ENCODE results near the gene SWI5. TPM values are rescaled to one million over a fixed set of nuclear protein-coding genes. Genes with fewer than 3 reads are reported as not detected.
"Not testable (repeated sequence)": the region's sequence is repeated elsewhere in the genome, so short reads cannot be mapped to it uniquely, and the experiment has no call there.

Gene SWI5
- 10 to 100 TPM; 14.1 to 41.2 TPM for total RNA-seq
- polyA plus RNA-seq (ENCODE audit: insufficient read length in 2 of 2) = 10 to 100 TPM; 22.6 to 27.5 TPM
- long read RNA-seq, donor 1, transcript SWI5-203 (5 exons, 763 nt) = major isoform, 12 of 16 reads
- long read RNA-seq, donor 1, partial matches to known transcripts = 0 of 16 reads
- long read RNA-seq, donor 1, other reads (novel, unspliced or antisense) = 0 of 16 reads
- long read RNA-seq, donor 2, partial matches to known transcripts = 0 of 6 reads
- long read RNA-seq, donor 2, other reads (novel, unspliced or antisense) = 0 of 6 reads
- long read RNA-seq, donor 3, partial matches to known transcripts = 0 of 4 reads
- long read RNA-seq, donor 3, other reads (novel, unspliced or antisense) = 0 of 4 reads
- long read RNA-seq, donor 4, transcript SWI5-201 (5 exons, 980 nt) = minor isoform, 5 of 28 reads
- long read RNA-seq, donor 4, transcript SWI5-203 (5 exons, 763 nt) = major isoform, 18 of 28 reads
- long read RNA-seq, donor 4, partial matches to known transcripts = 5 of 28 reads
- long read RNA-seq, donor 4, other reads (novel, unspliced or antisense) = 0 of 28 reads

DNA sequence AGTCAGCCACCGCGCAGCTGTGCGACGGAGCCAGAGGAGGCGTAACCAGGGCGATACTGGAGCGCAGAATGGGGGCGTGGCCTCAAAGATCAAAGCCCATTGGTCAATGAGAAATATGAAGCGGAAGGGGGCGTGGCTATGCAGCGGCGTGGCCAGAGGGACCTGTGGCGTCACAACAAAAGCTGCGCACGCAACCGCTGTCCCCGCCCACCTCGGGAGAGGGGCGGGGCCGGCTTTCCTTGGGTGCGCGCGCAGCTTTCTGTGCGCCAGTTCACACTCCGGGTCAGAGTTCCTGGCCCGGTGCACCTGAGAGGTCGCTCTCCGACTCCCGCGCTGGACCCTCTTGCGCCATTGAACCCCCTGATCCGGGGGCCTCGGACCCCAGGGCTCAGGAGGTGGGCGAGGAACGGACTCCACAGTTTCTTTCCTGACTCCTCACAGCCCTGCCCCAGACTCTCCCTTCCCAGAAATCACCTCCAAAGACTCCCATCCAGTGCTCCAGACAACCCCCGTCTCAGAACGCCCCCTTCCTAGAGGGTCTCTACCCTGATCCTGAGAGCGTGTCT lies at the start of gene SWI5:
TSS of gene SWI5 (plus strand) at position 269 of the 566 bp plus-strand sequence.
- DNase-seq (ENCODE audit: low read depth in 4 of 6, low spot score in 6 of 6) = peak; percentile 99 to 100 (median 100)
- Histone ChIP-seq H3K27ac (ENCODE audit: low read depth, low read length) (peak within 1 kb of the TSS; percentile 88), H3K27me3 (ENCODE audit: control insufficient read depth, insufficient read depth, low read length) (no peaks in the 10 kb centered on the region), H3K4me3 (ENCODE audit: low read depth, low read length) (peak within 1 kb of the TSS; percentile 98), H3K36me3 (ENCODE audit: control insufficient read depth, insufficient read depth, low read length) (peaks cover 24% of the 10 kb centered on the region), H3K4me1 (ENCODE audit: control insufficient read depth, insufficient read depth, low read length) (peaks cover 19% of the 10 kb centered on the region), H3K9me3 (ENCODE audit: control insufficient read depth, insufficient read depth, low read length) (no peaks in the 10 kb centered on the region)
- 0% methylated on average over 38 of the region's 38 CpGs for WGBS (ENCODE audit: insufficient coverage)

DNA sequence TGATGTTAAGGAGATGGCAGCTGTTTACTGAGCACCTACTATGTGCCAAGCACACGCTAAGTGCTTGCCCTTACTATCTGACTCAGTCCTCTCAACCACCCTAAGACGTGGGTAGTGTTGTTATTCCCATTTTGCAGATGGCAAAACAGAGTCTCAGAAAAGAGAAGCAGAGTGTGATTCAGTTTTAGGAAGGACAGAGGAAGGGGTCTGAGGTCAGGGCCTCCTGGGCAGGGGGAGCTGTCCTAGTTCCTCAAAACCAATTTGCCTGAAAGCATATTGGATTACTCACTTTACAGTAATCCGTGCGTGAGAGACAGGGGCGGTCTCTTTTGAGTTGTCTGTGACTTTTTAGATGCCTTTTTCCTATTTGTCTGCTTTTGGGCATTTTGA lies 49.7 kb upstream of the SWI5 start:
- WGBS (ENCODE audit: insufficient coverage) = 100% methylated on average over 1 of the region's 5 CpGs

DNA sequence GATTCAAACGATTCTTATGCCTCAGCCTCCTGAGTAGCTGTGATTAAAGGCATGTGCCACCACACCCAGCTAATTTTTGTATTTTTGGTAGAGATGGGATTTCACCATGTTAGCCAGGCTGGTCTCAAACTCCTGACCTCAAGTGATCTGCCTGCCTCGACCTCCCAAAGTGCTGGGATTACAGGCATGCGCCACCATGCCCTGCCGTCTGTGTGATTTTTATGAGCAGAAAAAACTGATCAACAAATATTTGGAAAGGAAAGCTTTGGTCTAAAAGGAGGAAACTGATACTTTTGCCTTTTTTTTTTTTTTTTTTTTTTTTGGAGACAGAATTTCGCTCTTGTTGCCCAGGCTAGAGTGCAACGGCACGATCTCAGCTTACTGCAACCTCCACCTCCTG lies 45.2 kb upstream of the SWI5 start:
- H3K27me3 ChIP-seq (ENCODE audit: control insufficient read depth, insufficient read depth, low read length); H3K9me3 ChIP-seq (ENCODE audit: control insufficient read depth, insufficient read depth, low read length); H3K4me1 ChIP-seq (ENCODE audit: control insufficient read depth, insufficient read depth, low read length); DNase-seq (ENCODE audit: low read depth in 4 of 6, low spot score in 6 of 6); H3K4me3 ChIP-seq (ENCODE audit: low read depth, low read length); H3K27ac ChIP-seq (ENCODE audit: low read depth, low read length): not testable (repeated sequence)
- 92% methylated on average over 4 of the region's 7 CpGs for WGBS (ENCODE audit: insufficient coverage)
- peaks cover 51% of the 10 kb centered on the region for H3K36me3 ChIP-seq (ENCODE audit: control insufficient read depth, insufficient read depth, low read length)

More for the DNA sequence above, 49.7 kb upstream of the SWI5 start:
- Histone ChIP-seq H3K27ac (ENCODE audit: low read depth, low read length) (no peak overlapping the region), H3K36me3 (ENCODE audit: control insufficient read depth, insufficient read depth, low read length) (peaks cover 55% of the 10 kb centered on the region), H3K9me3 (ENCODE audit: control insufficient read depth, insufficient read depth, low read length) (no peaks in the 10 kb centered on the region), H3K27me3 (ENCODE audit: control insufficient read depth, insufficient read depth, low read length) (no peaks in the 10 kb centered on the region), H3K4me3 (ENCODE audit: low read depth, low read length) (no peak overlapping the region), H3K4me1 (ENCODE audit: control insufficient read depth, insufficient read depth, low read length) (no peaks in the 10 kb centered on the region)
- no peak for DNase-seq (ENCODE audit: low read depth in 4 of 6, low spot score in 6 of 6)

DNA sequence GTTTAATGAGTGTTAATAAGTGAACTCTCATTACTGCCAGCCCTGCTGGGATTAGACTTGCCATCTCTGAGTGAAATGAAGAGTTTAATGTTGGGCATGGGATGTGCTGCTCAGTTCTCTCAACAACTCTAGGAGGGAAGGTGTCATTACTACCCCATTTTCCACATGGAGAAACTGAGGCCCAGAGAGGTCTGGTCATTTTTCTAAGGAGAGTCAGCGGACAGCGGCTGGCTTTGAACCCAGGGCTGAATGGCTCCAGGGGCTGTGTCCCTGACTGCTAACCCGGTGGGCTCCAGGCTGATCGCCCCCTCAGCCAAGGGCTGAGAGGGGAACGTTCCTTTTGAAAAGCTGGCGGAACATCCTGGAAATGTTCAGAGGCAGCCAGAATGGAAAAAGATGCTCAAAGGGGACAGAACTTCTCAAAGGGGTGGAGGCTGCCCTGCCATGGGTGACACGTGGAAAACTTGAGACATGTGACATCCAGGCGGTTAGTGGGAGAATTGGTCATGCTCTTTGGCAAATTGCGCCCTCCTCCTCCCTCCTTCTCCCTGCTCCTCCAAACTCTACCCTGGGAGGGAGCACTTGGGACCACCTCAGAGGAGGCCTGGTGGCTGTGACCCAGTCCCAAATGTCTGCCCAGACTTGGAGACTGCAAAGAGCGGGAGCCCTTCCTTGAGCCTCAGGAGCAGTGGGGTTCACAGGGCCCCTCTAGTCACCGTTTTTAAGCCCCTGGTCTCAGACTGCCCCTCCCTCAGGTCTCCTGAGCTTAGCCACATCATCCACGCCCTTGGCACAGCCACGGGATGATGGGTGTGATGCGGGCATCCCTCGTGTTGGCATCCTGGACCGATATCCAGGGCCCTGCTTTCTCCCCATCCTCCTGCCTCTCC lies 44.2 kb upstream of the SWI5 start:
- no peaks in the 10 kb centered on the region for H3K27me3 ChIP-seq (ENCODE audit: control insufficient read depth, insufficient read depth, low read length)
- no peak overlapping the region for H3K4me3 ChIP-seq (ENCODE audit: low read depth, low read length)
- WGBS (ENCODE audit: insufficient coverage) = 87% methylated on average over 14 of the region's 16 CpGs
- H3K4me1 ChIP-seq (ENCODE audit: control insufficient read depth, insufficient read depth, low read length) = no peaks in the 10 kb centered on the region
- H3K36me3 ChIP-seq (ENCODE audit: control insufficient read depth, insufficient read depth, low read length) = peaks cover 56% of the 10 kb centered on the region
- H3K9me3 ChIP-seq (ENCODE audit: control insufficient read depth, insufficient read depth, low read length) = no peaks in the 10 kb centered on the region
- DNase-seq (ENCODE audit: low read depth in 4 of 6, low spot score in 6 of 6) = no peak
- H3K27ac ChIP-seq (ENCODE audit: low read depth, low read length) = no peak overlapping the region

DNA sequence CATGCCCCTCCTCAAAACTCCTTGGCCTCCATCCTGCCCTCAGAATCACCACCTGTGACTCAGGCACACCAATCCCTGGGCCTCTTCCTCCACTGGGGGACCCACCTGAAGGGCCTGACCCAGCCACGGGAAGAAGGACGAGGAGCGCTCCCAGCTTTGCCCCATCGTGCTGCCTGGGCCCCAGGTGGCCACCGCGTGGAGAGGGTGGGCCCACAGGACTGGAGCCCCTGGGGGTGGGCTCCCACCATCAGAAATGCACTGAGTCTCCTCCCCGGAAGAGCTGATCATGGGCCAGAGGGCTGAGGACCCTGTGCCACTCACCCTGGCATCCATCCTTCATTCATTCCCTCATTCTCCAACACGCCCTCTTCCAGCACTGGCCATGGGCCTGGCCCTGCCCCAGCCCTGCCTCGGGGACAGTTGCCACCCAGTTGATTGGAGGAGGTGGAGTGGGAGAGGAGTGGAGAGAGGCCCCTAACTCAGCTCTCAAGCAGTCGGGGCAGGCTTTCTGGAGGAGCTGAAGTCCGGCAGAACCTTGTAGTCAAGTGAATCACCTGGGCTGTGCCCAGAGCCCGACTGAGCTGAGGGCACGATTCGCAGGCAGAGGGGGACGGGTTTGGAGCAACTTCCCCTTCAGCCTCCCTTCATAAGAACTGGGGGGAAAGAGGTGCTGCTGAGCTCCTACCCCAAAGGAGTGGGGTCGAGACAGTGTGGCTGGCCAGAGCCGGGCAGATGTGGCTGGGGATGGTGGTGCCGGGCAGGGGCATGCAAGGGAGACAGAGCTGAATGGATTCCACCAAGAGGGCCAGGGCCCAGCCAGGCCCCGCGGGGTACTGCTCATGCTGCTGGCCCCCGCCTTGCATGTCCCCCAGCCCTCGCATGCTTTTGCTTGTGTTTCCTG lies 43.3 kb upstream of the SWI5 start:
- Histone ChIP-seq H3K27ac (ENCODE audit: low read depth, low read length) (no peak overlapping the region), H3K4me1 (ENCODE audit: control insufficient read depth, insufficient read depth, low read length) (no peaks in the 10 kb centered on the region), H3K9me3 (ENCODE audit: control insufficient read depth, insufficient read depth, low read length) (no peaks in the 10 kb centered on the region), H3K27me3 (ENCODE audit: control insufficient read depth, insufficient read depth, low read length) (no peaks in the 10 kb centered on the region), H3K36me3 (ENCODE audit: control insufficient read depth, insufficient read depth, low read length) (peaks cover 64% of the 10 kb centered on the region), H3K4me3 (ENCODE audit: low read depth, low read length) (no peak overlapping the region)
- 82% methylated on average over 19 of the region's 22 CpGs for WGBS (ENCODE audit: insufficient coverage)
- no peak for DNase-seq (ENCODE audit: low read depth in 4 of 6, low spot score in 6 of 6)

DNA sequence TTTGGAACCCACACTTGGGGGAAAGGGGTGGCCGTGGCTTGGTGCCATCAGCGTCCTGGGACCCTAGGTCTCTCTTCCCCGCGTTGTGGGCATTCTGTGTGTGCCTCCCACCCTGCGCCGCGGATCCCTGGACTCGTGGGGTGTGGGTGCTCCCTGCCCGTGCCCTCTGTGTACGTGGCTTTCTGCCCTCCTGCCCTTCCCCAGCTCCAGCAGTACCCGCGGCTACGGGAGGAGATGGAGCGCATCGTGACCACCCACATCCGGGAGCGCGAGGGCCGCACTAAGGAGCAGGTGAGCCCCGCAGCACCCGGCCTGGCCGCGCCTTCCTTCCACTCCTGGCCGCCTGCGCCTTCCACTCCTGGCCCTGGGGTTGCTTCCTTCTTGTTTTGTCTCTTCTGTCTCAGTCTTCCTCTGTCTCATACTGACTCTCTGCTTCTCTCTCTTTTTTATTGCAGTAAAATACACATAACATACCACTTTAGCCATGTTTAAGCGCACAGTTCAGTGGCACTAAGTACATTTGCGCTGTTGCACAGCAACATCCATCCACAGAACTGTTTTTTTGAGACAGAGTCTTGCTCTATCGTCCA lies 42.2 kb upstream of the SWI5 start:
- WGBS (ENCODE audit: insufficient coverage) = 93% methylated on average over 26 of the region's 28 CpGs
- no peak overlapping the region for H3K4me3 ChIP-seq (ENCODE audit: low read depth, low read length)
- H3K27me3 ChIP-seq (ENCODE audit: control insufficient read depth, insufficient read depth, low read length) = no peaks in the 10 kb centered on the region
- peaks cover 63% of the 10 kb centered on the region for H3K36me3 ChIP-seq (ENCODE audit: control insufficient read depth, insufficient read depth, low read length)
- H3K4me1 ChIP-seq (ENCODE audit: control insufficient read depth, insufficient read depth, low read length) = no peaks in the 10 kb centered on the region
- DNase-seq (ENCODE audit: low read depth in 4 of 6, low spot score in 6 of 6) = no peak
- no peaks in the 10 kb centered on the region for H3K9me3 ChIP-seq (ENCODE audit: control insufficient read depth, insufficient read depth, low read length)
- H3K27ac ChIP-seq (ENCODE audit: low read depth, low read length) = no peak overlapping the region

DNA sequence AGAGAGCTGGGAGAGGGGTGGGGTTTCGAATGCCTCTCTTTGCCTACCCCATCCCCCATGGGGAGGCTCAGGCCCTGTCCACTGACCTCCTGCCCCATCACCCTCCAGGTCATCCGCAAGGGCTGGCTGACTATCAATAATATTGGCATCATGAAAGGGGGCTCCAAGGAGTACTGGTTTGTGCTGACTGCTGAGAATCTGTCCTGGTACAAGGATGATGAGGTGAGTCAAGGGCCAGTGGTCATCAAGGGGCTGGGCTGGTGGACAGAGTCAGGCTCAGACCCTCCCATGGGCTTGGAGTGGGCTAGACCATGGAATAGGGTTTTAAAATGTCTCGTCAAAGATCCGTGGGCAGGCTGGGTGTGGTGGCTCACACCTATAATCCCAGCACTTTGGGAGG lies 34.0 kb upstream of the SWI5 start:
- no peaks in the 10 kb centered on the region for H3K9me3 ChIP-seq (ENCODE audit: control insufficient read depth, insufficient read depth, low read length)
- H3K27ac ChIP-seq (ENCODE audit: low read depth, low read length) = no peak overlapping the region
- H3K4me1 ChIP-seq (ENCODE audit: control insufficient read depth, insufficient read depth, low read length) = peaks cover 47% of the 10 kb centered on the region
- no peak overlapping the region for H3K4me3 ChIP-seq (ENCODE audit: low read depth, low read length)
- WGBS (ENCODE audit: insufficient coverage) = 76% methylated on average over 2 of the region's 4 CpGs
- peaks cover 83% of the 10 kb centered on the region for H3K36me3 ChIP-seq (ENCODE audit: control insufficient read depth, insufficient read depth, low read length)
- H3K27me3 ChIP-seq (ENCODE audit: control insufficient read depth, insufficient read depth, low read length) = no peaks in the 10 kb centered on the region
- DNase-seq (ENCODE audit: low read depth in 4 of 6, low spot score in 6 of 6) = no peak

DNA sequence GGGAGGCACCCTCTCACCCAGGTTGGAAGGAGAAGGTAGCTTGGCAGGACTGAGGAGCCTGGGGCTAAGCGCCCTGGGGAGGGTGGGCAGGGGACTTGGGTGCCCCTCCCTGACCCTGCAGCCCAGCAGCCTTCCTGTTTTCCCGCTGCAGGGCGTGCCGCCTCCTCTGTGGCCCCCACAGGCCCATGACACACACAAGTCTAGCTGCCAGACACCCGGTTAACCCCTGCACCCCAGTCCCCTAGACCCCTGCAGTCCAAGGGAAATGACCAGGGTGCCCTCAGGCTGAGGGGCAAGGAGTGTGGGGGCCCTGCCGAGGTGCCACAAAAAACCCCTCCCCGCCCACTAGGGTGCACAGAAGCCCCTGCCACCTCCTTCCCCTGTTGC lies 33.3 kb upstream of the SWI5 start:
- no peak for DNase-seq (ENCODE audit: low read depth in 4 of 6, low spot score in 6 of 6)
- no peaks in the 10 kb centered on the region for H3K9me3 ChIP-seq (ENCODE audit: control insufficient read depth, insufficient read depth, low read length)
- no peaks in the 10 kb centered on the region for H3K27me3 ChIP-seq (ENCODE audit: control insufficient read depth, insufficient read depth, low read length)
- H3K4me3 ChIP-seq (ENCODE audit: low read depth, low read length) = no peak overlapping the region
- H3K4me1 ChIP-seq (ENCODE audit: control insufficient read depth, insufficient read depth, low read length) = peaks cover 49% of the 10 kb centered on the region
- no peak overlapping the region for H3K27ac ChIP-seq (ENCODE audit: low read depth, low read length)
- WGBS (ENCODE audit: insufficient coverage) = 78% methylated on average over 5 of the region's 7 CpGs
- H3K36me3 ChIP-seq (ENCODE audit: control insufficient read depth, insufficient read depth, low read length) = peaks cover 83% of the 10 kb centered on the region
